Measurements from ENCODE around the gene EPS8. TPM values are rescaled to one million over a fixed set of nuclear protein-coding genes. Genes with fewer than 3 reads are reported as not detected.

Gene EPS8
- total RNA-seq, 6 experiments from 2014 or later = 46.1 to 50.7 (median 46.6) TPM

- H3K36me3 Mint-ChIP-seq (ENCODE audit: low read depth) = peaks cover 21% of the 10 kb centered on the region; the same call in 1 of the 2 replicates
- no peaks in the 10 kb centered on the region for H3K9me3 Mint-ChIP-seq
- no peaks in the 10 kb centered on the region for H3K27me3 Mint-ChIP-seq (ENCODE audit: insufficient read depth)
- no peak overlapping the region for H3K27ac Mint-ChIP-seq
- TF ChIP-seq CTCF (IDR thresholded peaks at IDR 0.05) = no peak
- no peak for DNase-seq
- peaks cover 52% of the 10 kb centered on the region for H3K4me1 Mint-ChIP-seq (ENCODE audit: low read depth)
- no peak overlapping the region for H3K4me3 Mint-ChIP-seq
Observed at GRCh38 chr12:15705606-15706005, 83.6 kb downstream of the EPS8 start.

- H3K27ac Mint-ChIP-seq = peak overlapping the region; percentile 71
- peak overlapping the region; percentile 47 for H3K4me3 Mint-ChIP-seq
- H3K27me3 Mint-ChIP-seq (ENCODE audit: insufficient read depth) = no peaks in the 10 kb centered on the region
- H3K9me3 Mint-ChIP-seq = no peaks in the 10 kb centered on the region
- TF ChIP-seq CTCF (IDR thresholded peaks at IDR 0.05) = no peak
- DNase-seq = no peak
- peaks cover 23% of the 10 kb centered on the region for H3K36me3 Mint-ChIP-seq (ENCODE audit: low read depth)
- peaks cover 72% of the 10 kb centered on the region for H3K4me1 Mint-ChIP-seq (ENCODE audit: low read depth)
Observed at GRCh38 chr12:15702276-15702675, 86.9 kb downstream of the EPS8 start.

- H3K4me1 Mint-ChIP-seq (ENCODE audit: low read depth) = peaks cover 73% of the 10 kb centered on the region
- no peaks in the 10 kb centered on the region for H3K9me3 Mint-ChIP-seq
- H3K36me3 Mint-ChIP-seq (ENCODE audit: low read depth) = peaks cover 23% of the 10 kb centered on the region
- peak; percentile 56 for DNase-seq
- no peaks in the 10 kb centered on the region for H3K27me3 Mint-ChIP-seq (ENCODE audit: insufficient read depth)
- TF ChIP-seq CTCF (IDR thresholded peaks at IDR 0.05) = no peak
- peak overlapping the region; percentile 71 for H3K27ac Mint-ChIP-seq
- peak overlapping the region; percentile 47 for H3K4me3 Mint-ChIP-seq
Observed at GRCh38 chr12:15701631-15702156, 87.5 kb downstream of the EPS8 start.

DNA sequence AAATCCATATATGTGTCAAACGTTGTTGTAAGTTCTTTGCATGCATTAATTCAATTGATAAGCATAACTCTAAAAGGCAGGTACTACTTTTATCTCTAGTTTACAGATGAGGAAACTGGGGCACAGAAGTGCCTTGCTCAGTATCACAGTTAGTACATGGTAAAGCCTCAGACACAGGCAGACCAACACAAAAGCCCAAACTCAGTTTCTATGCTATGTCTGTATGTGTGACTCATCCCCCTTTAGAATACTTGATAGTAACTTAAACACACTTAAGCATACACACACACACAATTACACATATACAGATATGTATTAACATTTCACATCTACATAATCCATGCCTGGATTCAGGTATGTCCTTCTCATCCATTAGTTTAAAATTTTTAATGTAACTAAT lies 88.0 kb downstream of the EPS8 start:
- TF ChIP-seq CTCF (IDR thresholded peaks at IDR 0.05) = no peak
- Mint-ChIP-seq H3K27ac (peak overlapping the region; percentile 71), H3K4me1 (ENCODE audit: low read depth) (peaks cover 71% of the 10 kb centered on the region), H3K36me3 (ENCODE audit: low read depth) (peaks cover 23% of the 10 kb centered on the region), H3K4me3 (peak overlapping the region; percentile 47), H3K27me3 (ENCODE audit: insufficient read depth) (no peaks in the 10 kb centered on the region), H3K9me3 (no peaks in the 10 kb centered on the region)
- DNase-seq = no peak

DNA sequence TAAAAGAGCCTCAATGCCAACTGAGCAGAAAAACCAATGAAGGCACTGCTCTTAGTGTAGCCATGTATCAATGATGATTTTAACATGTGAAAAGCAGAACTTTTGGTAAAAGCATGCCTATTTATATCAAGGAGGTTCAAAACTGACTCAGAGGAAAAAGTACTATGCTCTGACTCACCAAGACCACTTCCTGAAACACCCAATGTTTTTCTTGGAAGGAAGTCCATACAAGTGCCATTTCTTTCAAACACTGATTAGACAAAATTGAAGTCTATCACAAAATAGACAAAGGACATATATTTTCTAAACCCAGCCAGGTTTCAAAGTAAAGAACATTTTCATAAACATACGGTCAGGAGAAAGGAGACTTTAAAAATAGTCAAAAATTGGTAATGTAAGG lies 88.6 kb downstream of the EPS8 start:
- Mint-ChIP-seq H3K27ac (peak overlapping the region; percentile 71), H3K4me3 (peak overlapping the region; percentile 47), H3K9me3 (no peaks in the 10 kb centered on the region), H3K4me1 (ENCODE audit: low read depth) (peaks cover 66% of the 10 kb centered on the region), H3K36me3 (ENCODE audit: low read depth) (peaks cover 23% of the 10 kb centered on the region), H3K27me3 (ENCODE audit: insufficient read depth) (no peaks in the 10 kb centered on the region)
- peak; percentile 89 for DNase-seq
- TF ChIP-seq CTCF (IDR thresholded peaks at IDR 0.05) = no peak

DNA sequence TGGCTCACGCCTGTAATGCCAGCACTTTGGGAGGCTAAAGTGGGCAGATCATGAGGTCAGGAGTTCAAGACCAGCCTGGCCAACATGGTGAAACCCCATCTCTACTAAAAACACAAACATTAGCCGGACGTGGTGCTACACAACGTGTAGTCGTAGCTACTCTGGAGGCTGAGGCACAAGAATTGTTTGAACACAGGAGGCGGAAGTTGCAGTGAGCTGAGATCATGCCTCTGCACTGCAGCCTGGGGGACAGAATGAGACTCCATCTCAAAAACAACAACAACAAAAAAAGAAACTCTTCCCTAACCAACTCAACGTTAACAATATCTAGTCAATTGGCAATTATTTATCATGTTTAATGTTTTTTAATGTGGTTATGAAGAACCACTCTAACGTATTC lies 89.3 kb downstream of the EPS8 start:
- peak overlapping the region; percentile 38 for H3K4me3 Mint-ChIP-seq
- peaks cover 23% of the 10 kb centered on the region for H3K36me3 Mint-ChIP-seq (ENCODE audit: low read depth)
- H3K27ac Mint-ChIP-seq = peak overlapping the region; percentile 71
- no peak for TF ChIP-seq CTCF (IDR thresholded peaks at IDR 0.05)
- no peak for DNase-seq
- H3K27me3 Mint-ChIP-seq (ENCODE audit: insufficient read depth) = no peaks in the 10 kb centered on the region
- H3K9me3 Mint-ChIP-seq = no peaks in the 10 kb centered on the region
- peaks cover 66% of the 10 kb centered on the region for H3K4me1 Mint-ChIP-seq (ENCODE audit: low read depth)
